Effector memory CD4-positive, alpha-beta T cell (primary cell): ENCODE measurements around the gene JAZF1.

Source experiments
- DNase-seq, 3 donors: peaks; one replicate each; pipeline ENCODE4 v3.0.0-alpha.2; 2020
- H3K27ac ChIP-seq: 2 replicates; pipeline ENCODE4 v1.7.0; 2013; ENCODE audit warnings: mild to moderate bottlenecking, low read length, moderate library complexity; ENCODE audit not compliant: insufficient read depth, poor library complexity, severe bottlenecking
- H3K27me3 ChIP-seq: replicated peaks from 2 replicates; pipeline ENCODE4 v1.7.0; 2013; ENCODE audit warnings: mild to moderate bottlenecking, low read length; ENCODE audit not compliant: insufficient read depth, control insufficient read depth, poor library complexity, severe bottlenecking
- H3K36me3 ChIP-seq: 2 replicates; pipeline ENCODE4 v1.7.0; 2013; ENCODE audit warnings: mild to moderate bottlenecking, low read length, moderate library complexity; ENCODE audit not compliant: control insufficient read depth, insufficient read depth
- H3K4me1 ChIP-seq: 2 replicates; pipeline ENCODE4 v1.7.0; 2013; ENCODE audit warnings: low read length, mild to moderate bottlenecking; ENCODE audit not compliant: control insufficient read depth, insufficient read depth, poor library complexity, severe bottlenecking
- H3K4me3 ChIP-seq: 2 replicates; pipeline ENCODE4 v1.7.0; 2013; ENCODE audit warnings: low read length, low read depth, mild to moderate bottlenecking; ENCODE audit not compliant: insufficient read depth, poor library complexity, severe bottlenecking
- H3K9me3 ChIP-seq: 2 replicates; pipeline ENCODE4 v1.7.0; 2013; ENCODE audit warnings: mild to moderate bottlenecking, low read length, moderate library complexity; ENCODE audit not compliant: control insufficient read depth

Gene JAZF1

DNA sequence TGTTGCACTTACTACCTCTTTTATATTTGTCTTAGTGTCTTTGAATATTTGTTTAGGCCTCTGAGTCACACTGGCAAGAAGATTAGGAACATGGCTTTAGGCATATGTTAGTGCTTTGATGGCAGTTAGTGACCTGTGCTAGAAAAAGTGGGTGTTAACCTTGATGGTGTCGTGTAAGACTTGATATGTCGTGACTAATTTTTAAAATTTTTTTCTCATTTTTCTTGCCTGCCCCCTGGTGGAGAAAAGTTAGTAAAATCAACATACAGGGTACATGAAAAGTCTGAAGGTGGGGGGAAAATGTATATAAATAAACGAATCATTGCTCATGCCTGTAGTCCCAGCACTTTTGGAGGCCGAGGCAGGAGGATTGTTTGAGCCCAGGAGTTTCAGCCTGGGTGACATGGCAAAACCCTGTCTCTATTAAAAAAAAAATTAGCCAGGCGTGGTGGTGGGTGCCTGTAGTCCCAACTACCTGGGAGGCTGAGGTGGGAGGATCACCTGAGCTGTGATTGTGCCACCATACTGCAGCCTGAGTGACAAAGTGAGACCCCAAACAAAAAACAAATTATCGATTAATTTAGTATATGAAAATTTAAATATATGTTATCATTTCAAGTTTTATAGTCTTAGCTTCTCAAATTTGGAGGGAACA, 396.1 kb downstream of the JAZF1 start:
- no peak for DNase-seq
- no peaks in the 10 kb centered on the region for H3K9me3 ChIP-seq
- H3K4me1 ChIP-seq, result no peaks in the 10 kb centered on the region
- H3K4me3 ChIP-seq, result no peak overlapping the region
- peaks cover 37% of the 10 kb centered on the region for H3K36me3 ChIP-seq
- no peak overlapping the region for H3K27ac ChIP-seq
- H3K27me3 ChIP-seq, result no peaks in the 10 kb centered on the region

DNA sequence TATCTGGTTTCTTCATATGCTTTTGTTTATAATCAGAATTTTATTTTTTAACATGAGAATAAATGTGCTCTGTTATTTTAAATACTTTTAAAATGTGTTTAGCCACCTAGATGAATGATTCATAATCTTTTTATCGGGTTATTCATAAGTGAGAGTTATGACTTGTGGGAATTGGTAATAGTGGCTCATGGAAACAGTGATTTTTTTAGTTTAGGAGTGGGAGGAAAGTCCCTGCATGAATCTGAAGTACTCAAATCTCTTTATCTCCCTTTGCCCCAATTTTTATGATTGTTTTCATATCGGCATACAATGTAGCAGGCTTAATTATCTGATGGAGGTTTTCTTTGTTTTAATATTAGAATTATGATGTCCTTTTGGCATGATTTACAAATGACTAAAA, 397.7 kb downstream of the JAZF1 start:
- peaks cover 27% of the 10 kb centered on the region for H3K36me3 ChIP-seq
- no peak overlapping the region for H3K4me3 ChIP-seq
- DNase-seq, result no peak
- no peaks in the 10 kb centered on the region for H3K27me3 ChIP-seq
- H3K4me1 ChIP-seq, result no peaks in the 10 kb centered on the region
- H3K27ac ChIP-seq, result no peak overlapping the region
- no peaks in the 10 kb centered on the region for H3K9me3 ChIP-seq

DNA sequence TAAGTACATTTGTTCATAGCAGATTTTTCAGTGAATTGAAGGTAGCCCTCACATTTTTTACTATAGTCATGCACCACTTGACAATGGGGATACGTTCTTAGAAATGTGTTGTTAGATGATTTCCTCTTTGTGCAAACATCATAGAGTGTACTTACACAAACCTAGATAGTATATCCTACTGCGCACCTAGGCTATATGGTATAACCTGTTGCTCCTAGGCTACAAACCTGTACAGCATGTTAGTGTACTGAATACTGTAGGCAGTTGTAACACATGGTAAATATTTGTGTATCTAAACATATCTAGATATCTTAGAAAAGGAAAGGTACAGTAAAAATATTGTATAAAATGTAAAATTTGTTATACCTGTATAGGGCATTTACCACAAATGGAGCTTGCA, 399.4 kb downstream of the JAZF1 start:
- H3K4me1 ChIP-seq, result no peaks in the 10 kb centered on the region
- H3K9me3 ChIP-seq, result no peaks in the 10 kb centered on the region
- no peak overlapping the region for H3K27ac ChIP-seq
- DNase-seq, result no peak
- H3K36me3 ChIP-seq, result peaks cover 19% of the 10 kb centered on the region
- H3K27me3 ChIP-seq, result no peaks in the 10 kb centered on the region
- H3K4me3 ChIP-seq, result no peak overlapping the region
